K562 (cell line): ENCODE measurements around the gene CYP46A1. TPM values are rescaled to one million over a fixed set of nuclear protein-coding genes. Genes with fewer than 3 reads are reported as not detected.

ENCODE experiments used
- ATAC-seq: fragments of 200-7000 bp; cut with Tn5 transposase; 3 replicates; pipeline ENCODE4 v1.9.1; 2020; ENCODE audit warnings: moderate library complexity
- BruUV-seq: library from RNA; stranded (reverse); fragments of 400-500 nt; replicated peaks from 2 replicates; lab custom pipeline; 2021; lab: Mats Ljungman, UMichigan
- CTCF ChIA-PET: fragments of 300-600 bp; formaldehyde crosslinking; extraction: SDS; loops from one replicate; lab custom pipeline; 2021; ENCODE audit warnings: low intra/inter-chr PET ratio; lab: Yijun Ruan, JAX
- POLR2A ChIA-PET: fragments of 300-600, 350-650 bp; sonication (Branson Sonifier 250); formaldehyde crosslinking; extraction: SDS; loops from one replicate; lab custom pipeline; 2021; ENCODE audit warnings: antibody characterized with exemption, inconsistent platforms; lab: Yijun Ruan, JAX
- DNase-seq, 4 experiments: peaks; one replicate each; pipeline versions ENCODE4 v3.0.0 to v3.0.0-alpha.2; 2011 to 2018; ENCODE audit warnings: low spot score in 3 of 4, mixed read lengths in 3 of 4; ENCODE audit errors: extremely low read depth in 1 of 4
- FAIRE-seq: peaks from 2 replicates; lab custom pipeline; 2011; peaks lifted over from hg19 to GRCh38; lab: Jason Lieb, UNC
- H2AFZ ChIP-seq: 2 replicates; pipeline ENCODE4 v1.6.0; 2011; ENCODE audit warnings: low read depth, low read length, control low read depth, inconsistent platforms
- H3K27ac ChIP-seq: fragments of 200-600 bp; 3 replicates; pipeline ENCODE4 v1.8.0; 2011; ENCODE audit warnings: low read depth, mild to moderate bottlenecking, control low read depth, inconsistent platforms, low read length, moderate library complexity, mixed read lengths; ENCODE audit errors: extremely low read depth
- H3K27me3 ChIP-seq, 2 experiments: fragments of 300-600 bp in 1 of 2; 2 replicates in 1 of 2; 3 replicates in 1 of 2; pipeline versions ENCODE4 v1.6.0 to v1.8.0; 2011; ENCODE audit warnings: inconsistent platforms in 2 of 2, low read length in 2 of 2, mild to moderate bottlenecking in 1 of 2, mixed read lengths in 1 of 2, moderate library complexity in 1 of 2; ENCODE audit not compliant: control insufficient read depth in 2 of 2, insufficient read depth in 2 of 2
- H3K36me3 ChIP-seq: fragments of 300-600 bp; 3 replicates; pipeline ENCODE4 v1.8.0; 2011; ENCODE audit warnings: mild to moderate bottlenecking, low read length, inconsistent platforms; ENCODE audit not compliant: control insufficient read depth, insufficient read depth
- H3K4me1 ChIP-seq, 2 experiments: fragments of 200-600 bp in 1 of 2; replicated peaks in 1 of 2; 2 replicates in 1 of 2; 3 replicates in 1 of 2; pipeline versions ENCODE4 v1.5.1 to v1.8.0; 2011; ENCODE audit warnings: inconsistent platforms in 2 of 2, low read length in 2 of 2, mild to moderate bottlenecking in 1 of 2, mixed read lengths in 1 of 2, moderate library complexity in 1 of 2; ENCODE audit not compliant: control insufficient read depth in 2 of 2, insufficient read depth in 2 of 2
- H3K4me2 ChIP-seq: 2 replicates; pipeline ENCODE4 v1.6.1; 2011; ENCODE audit warnings: low read length, control low read depth, inconsistent platforms, mixed read lengths; ENCODE audit not compliant: insufficient read depth
- H3K4me3 ChIP-seq: fragments of 200-600 bp; sonication (generic), shearing (Covaris generic); 2 replicates; pipeline ENCODE4 v1.5.1; 2016; ENCODE audit warnings: control low read depth, inconsistent platforms
- H3K79me2 ChIP-seq: fragments of 200-600 bp; 3 replicates; pipeline ENCODE4 v1.8.0; 2011; ENCODE audit warnings: low read length, inconsistent platforms; ENCODE audit not compliant: control insufficient read depth, insufficient read depth
- H3K9ac ChIP-seq, 2 experiments: 2 replicates each; pipeline versions ENCODE4 v1.6.0 to v1.6.1; 2011; ENCODE audit warnings: low read depth in 2 of 2, low read length in 2 of 2, control low read depth in 1 of 2, inconsistent platforms in 1 of 2, mild to moderate bottlenecking in 1 of 2, mixed read lengths in 1 of 2; ENCODE audit not compliant: insufficient read depth in 1 of 2
- H3K9me1 ChIP-seq: one replicate; pipeline ENCODE4 v1.6.0; 2011; ENCODE audit warnings: inconsistent platforms, mild to moderate bottlenecking, low read length, moderate library complexity; ENCODE audit not compliant: control insufficient read depth, insufficient read depth
- H3K9me3 ChIP-seq: replicated peaks from 2 replicates; pipeline ENCODE4 v1.5.1; 2011; ENCODE audit warnings: low read depth, low read length, inconsistent platforms; ENCODE audit not compliant: control insufficient read depth, insufficient read depth
- H4K20me1 ChIP-seq: replicated peaks from 2 replicates; pipeline ENCODE4 v1.6.1; 2011; ENCODE audit warnings: low read length, inconsistent platforms, mixed read lengths; ENCODE audit not compliant: control insufficient read depth, insufficient read depth
- ADNP ChIP-seq: fragments of 200-800 bp; sonication (Bioruptor generic); IDR thresholded peaks from 2 replicates; pipeline ENCODE4 v1.6.1; 2016; ENCODE audit warnings: missing genetic modification characterization, missing compliant biosample characterization
- NR2F6 ChIP-seq: fragments of 450-650 bp; formaldehyde crosslinking; IDR thresholded peaks from 2 replicates; pipeline ENCODE4 v1.4.0; 2020; ENCODE audit warnings: mild to moderate bottlenecking
- SETDB1 ChIP-seq: IDR thresholded peaks from one replicate; pipeline ENCODE4 v1.6.1; 2012; ENCODE audit warnings: low read length, control low read depth, inconsistent platforms
- ZNF444 ChIP-seq: fragments of 250-450 bp; sonication (Bioruptor Pico); IDR thresholded peaks from 2 replicates; pipeline ENCODE4 v1.4.0; 2020; ENCODE audit warnings: mild to moderate bottlenecking, moderate library complexity
- ZNF445 ChIP-seq: fragments of 250-450 bp; sonication (Bioruptor Pico); IDR thresholded peaks from 2 replicates; pipeline ENCODE4 v1.4.0; 2020; ENCODE audit warnings: low read depth, mild to moderate bottlenecking, moderate library complexity
- WGBS: fragments of 100-300 bp; shearing (Covaris generic); methylation state at CpG from one replicate; pipeline ENCODE4 v1.1.6; 2016; ENCODE audit warnings: low coverage, mixed read lengths; ENCODE audit not compliant: insufficient coverage; ENCODE audit errors: missing lambda C conversion rate; 5-methylcytosine and 5-hydroxymethylcytosine counted together
- in situ Hi-C: fragments of 300-500 bp; cut with MboI; formaldehyde crosslinking; loops from 4 replicates; pipeline ENCODE4 v1.15.0; 2018; ENCODE audit warnings: inconsistent platforms, mixed read lengths
- intact Hi-C: fragments of 100-400 bp; cut with micrococcal nuclease; formaldehyde crosslinking; loops from 2 replicates; pipeline ENCODE4 v1.14.2; 2022
- polyA plus RNA-seq, 8 experiments: library from polyadenylated mRNA; depleted of rRNA in 4 of 8; stranded (reverse) in 5 of 8; unstranded in 3 of 8; fragments of >200 nt; fragmentation: Nextera tagmentation in 2 of 8; fragmentation: Illumina TruSeq in 1 of 8; extraction: Ambion mirVana in 2 of 8; extraction: Trizol in 1 of 8; gene quantifications; 2 replicates each; pipeline versions ENCODE4 v1.2.1 to v1.2.3, GENCODE V29; 2011 to 2014; ENCODE audit warnings: inconsistent platforms in 1 of 8, missing spikeins in 1 of 8
- total RNA-seq, 7 experiments: library from RNA; depleted of rRNA in 6 of 7; stranded (reverse); fragments of >200 nt in 6 of 7; fragmentation: Illumina TruSeq in 2 of 7; extraction: Trizol in 2 of 7; gene quantifications; 2 replicates each; pipeline versions ENCODE4 v1.2.1 to v1.2.3, GENCODE V29; 2011 to 2021; ENCODE audit warnings: low replicate concordance in 1 of 7
- TF ChIP-seq, protein P1 (sequence below): fragments of 250-450 bp; sonication (Bioruptor Pico); IDR thresholded peaks from 2 replicates; pipeline ENCODE4 v1.9.0; 2021; ENCODE audit warnings: mild to moderate bottlenecking
- TF ChIP-seq, protein P2 (sequence below), 2 experiments: fragments of 450-650 bp; conservative IDR thresholded peaks; 2 replicates each; pipeline ENCODE4 v1.6.1; 2017; ENCODE audit warnings: mild to moderate bottlenecking in 2 of 2, moderate library complexity in 2 of 2
- TF ChIP-seq, protein P3 (sequence below): sonication (generic); formaldehyde crosslinking; IDR thresholded peaks from 2 replicates; pipeline ENCODE4 v1.8.0; 2022; ENCODE audit warnings: mild to moderate bottlenecking, missing genetic modification reagents
- TF ChIP-seq, protein P4 (sequence below): sonication (generic); formaldehyde crosslinking; IDR thresholded peaks from 2 replicates; pipeline ENCODE4 v1.8.0; 2022; ENCODE audit warnings: mild to moderate bottlenecking, low read depth, missing genetic modification reagents

Gene CYP46A1
- total and polyA plus RNA-seq, 9 of the 15 experiments (the other 6 are each of a cell fraction or from before 2014, with no cell fraction given) = not detected

DNA sequence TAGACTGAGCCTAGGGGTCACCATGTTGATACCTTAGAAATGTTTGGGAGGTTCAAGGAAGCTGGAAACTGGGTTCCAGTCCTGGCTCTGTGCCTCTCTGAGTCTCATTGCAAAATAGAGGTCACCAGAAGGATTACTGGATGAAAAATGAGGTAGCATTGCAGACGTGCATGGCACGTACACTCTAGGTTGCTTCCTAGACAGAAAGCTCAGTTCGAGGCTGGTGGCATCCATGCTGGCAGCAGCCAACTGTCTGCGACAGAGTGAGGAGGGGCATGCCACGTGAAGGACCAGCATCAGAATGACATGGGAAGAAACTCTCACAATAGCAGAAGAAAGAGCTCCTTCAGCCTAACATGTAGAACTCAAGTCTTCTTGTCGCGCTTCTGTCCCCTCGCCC is 4.6 kb upstream of the CYP46A1 start:
- WGBS = 3% methylated on average over 6 of the region's 8 CpGs
- H3K27ac ChIP-seq = no peak overlapping the region
- no peak for DNase-seq
- FAIRE-seq = no peak
- H3K4me2 ChIP-seq = no peak overlapping the region
- in situ Hi-C loops (no loop called here), intact Hi-C loops (no loop called here)
- CTCF ChIA-PET = no interaction called here
- H3K36me3 ChIP-seq = no peaks in the 10 kb centered on the region
- H3K27me3 ChIP-seq = peaks cover 0 to 25% of the 10 kb centered on the region in 2 experiments; a peak in 2 of 5 replicates
- POLR2A ChIA-PET = no interaction called here
- H3K79me2 ChIP-seq = no peaks in the 10 kb centered on the region; the same call in 2 of the 3 replicates
- H4K20me1 ChIP-seq = no peaks in the 10 kb centered on the region
- ATAC-seq = no peak
- H3K9ac ChIP-seq = no peak overlapping the region
- H3K4me3 ChIP-seq = no peak overlapping the region
- BruUV-seq = no TSS peak
- peaks cover 0 to 17% of the 10 kb centered on the region in 2 experiments; a peak in 2 of 5 replicates for H3K4me1 ChIP-seq
- H3K9me1 ChIP-seq = no peaks in the 10 kb centered on the region
- H2AFZ ChIP-seq = no peak overlapping the region
- TF ChIP-seq NR2F6 (CRISPR knock-in tag) = no peak
- H3K9me3 ChIP-seq = no peaks in the 10 kb centered on the region; the same call in 1 of the 2 replicates

DNA sequence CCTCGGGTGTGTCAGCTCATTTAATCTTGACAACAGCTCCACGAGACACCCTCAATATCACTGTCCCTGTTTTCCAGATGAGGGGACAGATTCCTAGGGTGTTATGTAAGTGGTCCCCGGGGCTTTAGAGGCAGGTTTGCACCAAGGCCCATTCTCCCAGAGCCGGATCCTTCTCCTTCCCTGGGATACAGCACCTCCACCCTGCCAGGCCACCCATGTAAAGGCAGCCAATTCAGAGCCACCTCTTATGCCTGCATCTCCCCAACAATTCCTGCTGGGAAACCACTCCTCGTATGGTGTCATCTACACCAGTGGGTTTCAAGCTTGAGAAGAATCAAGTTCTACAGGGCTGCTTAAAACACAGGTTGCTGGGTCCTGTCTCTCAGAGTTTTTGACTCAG is 4.1 kb upstream of the CYP46A1 start:
- Histone ChIP-seq H3K4me2 (no peak overlapping the region), H3K4me3 (no peak overlapping the region), H2AFZ (no peak overlapping the region), H3K36me3 (no peaks in the 10 kb centered on the region), H3K27ac (no peak overlapping the region), H3K27me3 (peaks cover 0 to 25% of the 10 kb centered on the region in 2 experiments; a peak in 2 of 5 replicates), H3K9me1 (no peaks in the 10 kb centered on the region), H3K79me2 (no peaks in the 10 kb centered on the region; the same call in 2 of the 3 replicates), H3K9ac (no peak overlapping the region), H4K20me1 (no peaks in the 10 kb centered on the region), H3K4me1 (peaks cover 0 to 19% of the 10 kb centered on the region in 2 experiments; a peak in 2 of 5 replicates), H3K9me3 (no peaks in the 10 kb centered on the region; the same call in 1 of the 2 replicates)
- FAIRE-seq = no peak
- POLR2A ChIA-PET = no interaction called here
- CTCF ChIA-PET = no interaction called here
- BruUV-seq = no TSS peak
- intact Hi-C loops (no loop called here), in situ Hi-C loops (no loop called here)
- no peak for ATAC-seq
- DNase-seq = no peak
- 0% methylated on average over 5 of the region's 5 CpGs for WGBS
- TF ChIP-seq, protein P1, sequence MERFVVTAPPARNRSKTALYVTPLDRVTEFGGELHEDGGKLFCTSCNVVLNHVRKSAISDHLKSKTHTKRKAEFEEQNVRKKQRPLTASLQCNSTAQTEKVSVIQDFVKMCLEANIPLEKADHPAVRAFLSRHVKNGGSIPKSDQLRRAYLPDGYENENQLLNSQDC = no peak
- TF ChIP-seq ADNP (tag) (no peak), ZNF444 (CRISPR knock-in tag) (no peak), SETDB1 (no peak), ZNF445 (CRISPR knock-in tag) (no peak)
- TF ChIP-seq, protein P2, sequence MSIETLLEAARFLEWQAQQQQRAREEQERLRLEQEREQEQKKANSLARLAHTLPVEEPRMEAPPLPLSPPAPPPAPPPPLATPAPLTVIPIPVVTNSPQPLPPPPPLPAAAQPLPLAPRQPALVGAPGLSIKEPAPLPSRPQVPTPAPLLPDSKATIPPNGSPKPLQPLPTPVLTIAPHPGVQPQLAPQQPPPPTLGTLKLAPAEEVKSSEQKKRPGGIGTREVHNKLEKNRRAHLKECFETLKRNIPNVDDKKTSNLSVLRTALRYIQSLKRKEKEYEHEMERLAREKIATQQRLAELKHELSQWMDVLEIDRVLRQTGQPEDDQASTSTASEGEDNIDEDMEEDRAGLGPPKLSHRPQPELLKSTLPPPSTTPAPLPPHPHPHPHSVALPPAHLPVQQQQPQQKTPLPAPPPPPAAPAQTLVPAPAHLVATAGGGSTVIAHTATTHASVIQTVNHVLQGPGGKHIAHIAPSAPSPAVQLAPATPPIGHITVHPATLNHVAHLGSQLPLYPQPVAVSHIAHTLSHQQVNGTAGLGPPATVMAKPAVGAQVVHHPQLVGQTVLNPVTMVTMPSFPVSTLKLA (conservative IDR thresholded peaks at IDR 0.05) = no peak
- TF ChIP-seq, protein P3, sequence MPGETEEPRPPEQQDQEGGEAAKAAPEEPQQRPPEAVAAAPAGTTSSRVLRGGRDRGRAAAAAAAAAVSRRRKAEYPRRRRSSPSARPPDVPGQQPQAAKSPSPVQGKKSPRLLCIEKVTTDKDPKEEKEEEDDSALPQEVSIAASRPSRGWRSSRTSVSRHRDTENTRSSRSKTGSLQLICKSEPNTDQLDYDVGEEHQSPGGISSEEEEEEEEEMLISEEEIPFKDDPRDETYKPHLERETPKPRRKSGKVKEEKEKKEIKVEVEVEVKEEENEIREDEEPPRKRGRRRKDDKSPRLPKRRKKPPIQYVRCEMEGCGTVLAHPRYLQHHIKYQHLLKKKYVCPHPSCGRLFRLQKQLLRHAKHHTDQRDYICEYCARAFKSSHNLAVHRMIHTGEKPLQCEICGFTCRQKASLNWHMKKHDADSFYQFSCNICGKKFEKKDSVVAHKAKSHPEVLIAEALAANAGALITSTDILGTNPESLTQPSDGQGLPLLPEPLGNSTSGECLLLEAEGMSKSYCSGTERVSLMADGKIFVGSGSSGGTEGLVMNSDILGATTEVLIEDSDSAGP (CRISPR knock-in tag) = no peak
- TF ChIP-seq, protein P4, sequence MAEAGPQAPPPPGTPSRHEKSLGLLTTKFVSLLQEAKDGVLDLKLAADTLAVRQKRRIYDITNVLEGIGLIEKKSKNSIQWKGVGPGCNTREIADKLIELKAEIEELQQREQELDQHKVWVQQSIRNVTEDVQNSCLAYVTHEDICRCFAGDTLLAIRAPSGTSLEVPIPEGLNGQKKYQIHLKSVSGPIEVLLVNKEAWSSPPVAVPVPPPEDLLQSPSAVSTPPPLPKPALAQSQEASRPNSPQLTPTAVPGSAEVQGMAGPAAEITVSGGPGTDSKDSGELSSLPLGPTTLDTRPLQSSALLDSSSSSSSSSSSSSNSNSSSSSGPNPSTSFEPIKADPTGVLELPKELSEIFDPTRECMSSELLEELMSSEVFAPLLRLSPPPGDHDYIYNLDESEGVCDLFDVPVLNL (CRISPR knock-in tag) = no peak
